Lower lobe of right lung (tissue), 2 donors: ENCODE data around the gene CEP170B. TPM values are rescaled to one million over a fixed set of nuclear protein-coding genes. Genes with fewer than 3 reads are reported as not detected.
A peak's percentile ranks its signal among the peaks of the same experiment; 100 is the strongest.
"Not testable (repeated sequence)": the region's sequence is repeated elsewhere in the genome, so short reads cannot be mapped to it uniquely, and the experiment has no call there.

ENCODE experiments used
- ATAC-seq, 2 donors: fragments of 200-7000 bp; cut with Tn5 transposase; one replicate each; pipeline ENCODE4 v1.9.1; 2020 to 2022; ENCODE audit warnings: mild to moderate bottlenecking in 2 of 2, moderate library complexity in 2 of 2
- DNase-seq: peaks from one replicate; pipeline ENCODE4 v3.0.0-alpha.2; 2020
- H3K27ac ChIP-seq: fragments of 200-600 bp; one replicate; pipeline ENCODE4 v1.8.0; 2022
- H3K27me3 ChIP-seq: fragments of 200-600 bp; one replicate; pipeline ENCODE4 v1.8.0; 2022; ENCODE audit warnings: low read depth
- H3K36me3 ChIP-seq: fragments of 200-600 bp; one replicate; pipeline ENCODE4 v1.8.0; 2022; ENCODE audit warnings: mild to moderate bottlenecking
- H3K4me1 ChIP-seq: fragments of 200-600 bp; one replicate; pipeline ENCODE4 v1.8.0; 2022
- H3K4me3 ChIP-seq: fragments of 200-600 bp; one replicate; pipeline ENCODE4 v1.8.0; 2022; ENCODE audit warnings: mild to moderate bottlenecking
- H3K9me3 ChIP-seq: fragments of 200-600 bp; one replicate; pipeline ENCODE4 v1.8.0; 2022
- intact Hi-C: fragments of 100-400 bp; cut with DNase I; formaldehyde crosslinking; loops from one replicate; pipeline ENCODE4 v1.11.0; 2022
- total RNA-seq: library from RNA; stranded (reverse); fragmentation: NEBNext Ultra II Directional; extraction: Animal tissue kit (Norgen Biotek cat#: 25700); gene quantifications from one replicate; pipeline ENCODE4 v1.2.1, GENCODE V29; 2021
- TF ChIP-seq, protein P1 (sequence below): fragments of 200-600 bp; IDR thresholded peaks from one replicate; pipeline ENCODE4 v1.8.0; 2022; ENCODE audit warnings: antibody characterized with exemption, mild to moderate bottlenecking
- donor health status: DM: no; HTN: yes; CAD: no; lungs with severe emphysema.

CEP170B gene
- total RNA-seq, 1 donor from 2014 or later: 24.7 TPM

GRCh38 chr14:104881369-104881979 is 16.4 kb downstream of the CEP170B start:
- Histone ChIP-seq H3K36me3 (peaks cover 45% of the 10 kb centered on the region), H3K9me3 (no peaks in the 10 kb centered on the region), H3K27ac (no peak overlapping the region), H3K27me3 (no peaks in the 10 kb centered on the region), H3K4me3 (no peak overlapping the region), H3K4me1 (no peaks in the 10 kb centered on the region)
- TF ChIP-seq, protein P1, sequence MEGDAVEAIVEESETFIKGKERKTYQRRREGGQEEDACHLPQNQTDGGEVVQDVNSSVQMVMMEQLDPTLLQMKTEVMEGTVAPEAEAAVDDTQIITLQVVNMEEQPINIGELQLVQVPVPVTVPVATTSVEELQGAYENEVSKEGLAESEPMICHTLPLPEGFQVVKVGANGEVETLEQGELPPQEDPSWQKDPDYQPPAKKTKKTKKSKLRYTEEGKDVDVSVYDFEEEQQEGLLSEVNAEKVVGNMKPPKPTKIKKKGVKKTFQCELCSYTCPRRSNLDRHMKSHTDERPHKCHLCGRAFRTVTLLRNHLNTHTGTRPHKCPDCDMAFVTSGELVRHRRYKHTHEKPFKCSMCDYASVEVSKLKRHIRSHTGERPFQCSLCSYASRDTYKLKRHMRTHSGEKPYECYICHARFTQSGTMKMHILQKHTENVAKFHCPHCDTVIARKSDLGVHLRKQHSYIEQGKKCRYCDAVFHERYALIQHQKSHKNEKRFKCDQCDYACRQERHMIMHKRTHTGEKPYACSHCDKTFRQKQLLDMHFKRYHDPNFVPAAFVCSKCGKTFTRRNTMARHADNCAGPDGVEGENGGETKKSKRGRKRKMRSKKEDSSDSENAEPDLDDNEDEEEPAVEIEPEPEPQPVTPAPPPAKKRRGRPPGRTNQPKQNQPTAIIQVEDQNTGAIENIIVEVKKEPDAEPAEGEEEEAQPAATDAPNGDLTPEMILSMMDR: no peak
- DNase-seq (no peak), ATAC-seq (no peak)
- intact Hi-C loops: no loop called here

DNA sequence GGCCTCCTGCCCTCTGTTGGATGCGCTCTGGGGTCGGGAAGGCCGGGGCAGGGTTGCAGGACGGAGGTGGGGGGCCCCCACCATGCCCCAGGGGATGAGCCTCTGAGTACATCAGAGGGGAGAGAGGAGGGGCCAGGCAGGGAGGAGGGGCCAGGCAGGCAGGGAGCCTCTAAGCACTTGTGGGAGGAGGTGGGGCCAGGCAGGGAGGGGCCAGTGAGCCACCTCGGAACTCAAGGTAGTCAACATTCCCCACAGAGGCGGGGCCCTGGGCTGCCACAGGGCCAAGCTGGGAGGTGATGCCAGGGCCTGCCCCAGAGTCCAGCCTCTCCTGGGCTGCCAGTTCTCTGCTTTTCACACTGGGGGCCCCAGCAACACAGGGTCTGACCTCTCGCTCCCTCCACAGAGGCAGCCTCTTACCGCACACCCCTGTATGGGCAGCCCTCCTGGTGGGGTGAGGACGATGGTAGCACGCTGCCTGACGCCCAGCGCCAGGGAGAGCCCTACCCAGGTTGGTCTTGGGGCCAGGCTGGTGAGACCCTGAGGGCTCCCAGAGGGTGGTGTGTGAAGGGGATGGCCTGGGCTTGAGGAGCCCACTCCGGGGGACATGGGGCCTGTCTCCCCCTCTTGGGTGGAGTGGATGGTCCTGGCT is 17.4 kb downstream of the CEP170B start:
- peak; percentile 82 for DNase-seq
- ATAC-seq: peak; percentile 83 to 84
- Histone ChIP-seq H3K27ac (no peak overlapping the region), H3K9me3 (no peaks in the 10 kb centered on the region), H3K4me1 (no peaks in the 10 kb centered on the region), H3K4me3 (no peak overlapping the region), H3K27me3 (no peaks in the 10 kb centered on the region), H3K36me3 (peaks cover 54% of the 10 kb centered on the region)
- TF ChIP-seq, protein P1: no peak
- intact Hi-C loops: no loop called here

DNA sequence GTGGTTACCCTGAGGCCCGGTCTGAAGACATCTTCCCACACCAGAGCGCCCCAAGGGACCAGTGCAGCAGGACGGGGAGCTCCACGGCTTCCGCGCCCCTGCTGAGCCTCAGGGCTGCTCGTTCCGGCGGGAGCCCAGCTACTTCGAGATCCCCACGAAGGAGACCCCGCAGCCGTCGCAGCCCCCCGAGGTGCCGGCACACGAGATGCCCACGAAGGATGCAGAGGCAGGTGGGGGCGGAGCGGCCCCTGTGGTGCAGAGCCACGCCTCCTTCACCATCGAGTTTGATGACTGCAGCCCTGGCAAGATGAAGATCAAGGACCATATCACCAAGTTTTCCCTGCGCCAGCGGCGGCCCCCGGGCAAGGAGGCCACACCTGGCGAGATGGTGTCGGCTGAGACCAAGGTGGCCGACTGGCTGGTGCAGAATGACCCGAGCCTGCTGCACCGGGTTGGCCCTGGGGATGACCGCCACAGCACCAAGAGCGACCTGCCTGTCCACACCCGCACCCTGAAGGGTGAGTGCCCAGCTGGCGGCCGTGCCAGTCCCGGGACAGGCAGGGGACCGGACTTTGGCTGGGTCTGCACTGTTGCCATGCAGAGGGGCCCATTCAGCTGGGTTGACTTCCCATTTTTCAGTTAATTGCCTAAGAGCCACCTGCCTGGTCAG is 18.1 kb downstream of the CEP170B start:
- H3K9me3 ChIP-seq: no peaks in the 10 kb centered on the region
- intact Hi-C loops: no loop called here
- H3K4me3 ChIP-seq: no peak overlapping the region
- no peaks in the 10 kb centered on the region for H3K4me1 ChIP-seq
- no peaks in the 10 kb centered on the region for H3K27me3 ChIP-seq
- H3K36me3 ChIP-seq: peaks cover 58% of the 10 kb centered on the region
- no peak overlapping the region for H3K27ac ChIP-seq
- DNase-seq (peak; percentile 39), ATAC-seq (no peak)
- TF ChIP-seq, protein P1: no peak

- H3K4me1 ChIP-seq: no peaks in the 10 kb centered on the region
- no peaks in the 10 kb centered on the region for H3K27me3 ChIP-seq
- H3K36me3 ChIP-seq: peaks cover 58% of the 10 kb centered on the region
- ATAC-seq: no peak
- no peaks in the 10 kb centered on the region for H3K9me3 ChIP-seq
- H3K27ac ChIP-seq: no peak overlapping the region
- no peak overlapping the region for H3K4me3 ChIP-seq
- DNase-seq: peak; percentile 41
- intact Hi-C loops: no loop called here
- TF ChIP-seq, protein P1: no peak
Measured at GRCh38 chr14:104883681-104884361, 18.8 kb downstream of the CEP170B start.

GRCh38 chr14:104884381-104884780 is 19.3 kb downstream of the CEP170B start:
- H3K36me3 ChIP-seq: peaks cover 57% of the 10 kb centered on the region
- H3K4me3 ChIP-seq, ATAC-seq, H3K27ac ChIP-seq, H3K9me3 ChIP-seq, intact Hi-C loops, H3K27me3 ChIP-seq, H3K4me1 ChIP-seq: not testable (repeated sequence)
- DNase-seq: peak; percentile 28
